Myocyte (in vitro differentiated cells): ENCODE measurements around the gene HOXB1. TPM values are rescaled to one million over a fixed set of nuclear protein-coding genes. Genes with fewer than 3 reads are reported as not detected.

Experiments used
- microRNA counts: library from miRNA; unstranded; fragments of <30 nt; microRNA quantifications from one replicate; lab custom pipeline; 2016
- total RNA-seq: library from RNA; depleted of rRNA; stranded (reverse); fragments of >200 nt; gene quantifications from 2 replicates; pipeline ENCODE4 v1.2.3, GENCODE V29; 2014

The HOXB1 gene
- total RNA-seq, 1 donor from 2014 or later: not detected

MicroRNAs encoded within 50 kb of the gene (microRNA counts, 767-probe panel; counts per million panel counts)
- microRNA hsa-miR-10a-5p (lab: Ali Mortazavi, UCI): 10,463 counts per million, percentile 43 among the panel's probes with 10 or more counts

Other genes starting within 250 kb of the HOXB1 start
- gene SKAP1, start 100.8 kb downstream of the HOXB1 start, total RNA-seq: not detected in 2 replicates
- 39.0 and 43.9 TPM in 2 replicates for gene HOXB2, start 14.1 kb upstream of the HOXB1 start, total RNA-seq
- gene HOXB4, start 47.3 kb upstream of the HOXB1 start, total RNA-seq: 4.1 and 4.8 TPM in 2 replicates
- gene HOXB3, start 59.2 kb upstream of the HOXB1 start, total RNA-seq: 8.3 and 8.4 TPM in 2 replicates
- 0.42 and 0.80 TPM in 2 replicates for gene HOXB5, start 62.8 kb upstream of the HOXB1 start, total RNA-seq
- 13.5 and 22.9 TPM in 2 replicates for gene HOXB6, start 74.0 kb upstream of the HOXB1 start, total RNA-seq
- gene HOXB7, start 80.0 kb upstream of the HOXB1 start, total RNA-seq: 27.8 and 30.4 TPM in 2 replicates
- gene HOXB8, start 84.3 kb upstream of the HOXB1 start, total RNA-seq: 11.8 and 13.8 TPM in 2 replicates
- gene HOXB9, start 95.3 kb upstream of the HOXB1 start, total RNA-seq: 4.9 and 6.6 TPM in 2 replicates
- not detected in 2 replicates for gene PRAC1, start 191.5 kb upstream of the HOXB1 start, total RNA-seq
- gene PRAC2, start 192.2 kb upstream of the HOXB1 start, total RNA-seq: not detected in 2 replicates
- gene HOXB13, start 197.7 kb upstream of the HOXB1 start, total RNA-seq: 1.3 and 1.5 TPM in 2 replicates